ENCODE data around the gene CMIP.
"Not testable (repeated sequence)": the region's sequence is repeated elsewhere in the genome, so short reads cannot be mapped to it uniquely, and the experiment has no call there.

CMIP gene

DNA sequence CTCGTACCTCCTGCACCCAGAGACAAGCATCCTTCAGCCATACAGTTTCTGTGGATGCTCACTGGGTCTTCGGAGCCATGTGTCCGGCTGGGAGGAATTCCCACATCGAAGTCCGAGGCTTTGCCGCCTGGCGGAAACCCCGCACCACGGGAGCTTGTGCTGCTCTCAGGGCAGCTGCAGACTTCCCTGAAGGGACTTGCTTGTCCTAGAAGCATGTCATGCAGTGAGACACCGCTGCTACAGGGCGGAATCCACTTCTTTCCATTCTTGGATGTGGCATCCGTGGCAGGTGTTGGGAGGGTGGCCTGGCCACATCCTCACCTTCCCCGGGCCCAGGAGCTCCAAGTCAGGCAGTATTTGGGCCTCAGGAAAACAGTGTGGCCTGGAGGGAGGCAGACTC lies 122.5 kb downstream of the CMIP start:
- no peak for DNase-seq (ENCODE audit: low read depth in 2 of 2)

DNA sequence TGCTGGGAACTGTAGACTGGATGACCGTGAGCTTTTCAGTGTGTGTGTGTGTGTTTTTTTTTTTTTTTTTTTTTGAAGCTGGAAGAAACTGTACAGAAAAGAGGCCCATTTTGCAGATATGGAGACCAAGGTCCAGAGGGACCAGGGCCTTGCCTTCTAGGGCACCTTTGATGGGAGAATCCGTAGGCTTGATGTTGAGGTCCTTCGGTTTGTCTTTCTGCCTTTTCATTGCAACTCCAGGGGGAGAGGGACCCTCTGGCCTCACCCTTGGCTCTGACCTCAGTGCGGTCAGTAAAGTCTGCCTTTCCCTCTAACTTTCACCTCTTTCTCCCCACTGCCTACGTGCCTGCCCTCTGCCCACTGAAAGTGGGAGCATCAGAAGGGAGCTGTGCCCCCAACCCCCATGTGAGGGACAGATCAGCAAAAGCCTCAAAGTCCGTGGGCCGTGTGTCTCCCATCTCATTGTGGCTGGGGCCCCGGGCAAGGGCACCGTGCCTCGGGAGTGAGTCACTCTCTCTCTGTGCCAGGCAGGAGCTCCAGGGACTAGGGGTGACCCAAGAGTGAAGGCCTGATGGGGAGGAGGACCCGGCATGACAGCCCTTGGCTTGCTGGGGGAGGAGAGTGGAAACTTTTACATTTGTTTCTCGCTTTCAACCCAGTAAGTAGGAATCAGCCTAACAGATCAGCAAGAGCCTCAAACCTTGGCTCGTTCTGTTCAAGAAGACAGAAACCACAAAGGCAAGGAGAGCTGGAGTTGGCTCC lies 123.6 kb downstream of the CMIP start:
- no peak for DNase-seq (ENCODE audit: low read depth in 2 of 2)

DNA sequence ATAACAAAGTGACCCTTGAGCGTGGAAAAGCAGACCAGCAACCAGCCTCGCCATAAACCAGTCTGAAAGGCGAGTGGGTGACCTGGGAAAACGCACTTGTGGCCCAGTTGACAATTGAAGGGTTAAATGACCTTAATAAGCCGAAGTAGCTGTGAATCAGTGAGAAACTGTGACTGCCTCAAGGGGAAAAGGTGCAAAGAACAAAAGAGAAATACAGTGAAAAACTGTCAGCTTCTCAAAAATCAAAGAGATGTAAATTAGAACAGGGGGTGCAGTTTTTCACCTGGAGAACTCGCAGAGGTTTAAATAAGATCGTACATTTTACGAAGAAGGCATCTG lies 124.1 kb downstream of the CMIP start:
- no peak for DNase-seq (ENCODE audit: low read depth in 2 of 2)

DNA sequence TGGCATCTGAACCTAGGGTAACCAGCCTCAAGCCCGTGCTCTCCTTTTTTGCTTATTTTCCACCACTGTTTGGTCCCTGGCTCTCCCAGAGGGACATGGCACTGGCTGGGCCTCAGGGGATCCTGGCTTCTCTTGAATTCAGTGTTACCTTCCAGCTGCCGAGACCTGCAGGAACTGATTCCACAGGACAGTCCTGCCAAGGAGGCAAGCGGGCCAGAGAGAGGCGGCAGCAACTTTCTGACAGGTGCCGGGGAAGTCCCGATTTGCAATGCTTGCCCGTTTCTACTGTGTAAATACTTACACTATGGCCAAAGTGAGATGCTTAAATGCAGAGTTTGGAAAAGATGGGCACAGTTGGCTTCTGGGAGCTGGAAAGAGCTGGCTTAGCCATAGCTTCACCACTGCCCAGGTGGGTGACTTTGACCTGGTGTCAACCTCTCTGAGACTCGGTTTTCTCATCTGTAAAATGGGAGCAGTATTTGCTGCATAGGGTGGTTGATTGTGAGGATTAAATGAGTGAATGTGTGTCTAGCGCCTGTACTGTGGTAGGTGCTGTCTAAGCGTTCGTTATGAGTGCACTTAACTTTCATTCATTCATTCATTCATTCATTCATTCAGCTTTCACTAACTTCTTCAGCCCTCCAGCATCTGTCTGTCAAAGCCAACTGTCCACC lies 124.9 kb downstream of the CMIP start:
- no peak for DNase-seq (ENCODE audit: low read depth in 2 of 2)

DNA sequence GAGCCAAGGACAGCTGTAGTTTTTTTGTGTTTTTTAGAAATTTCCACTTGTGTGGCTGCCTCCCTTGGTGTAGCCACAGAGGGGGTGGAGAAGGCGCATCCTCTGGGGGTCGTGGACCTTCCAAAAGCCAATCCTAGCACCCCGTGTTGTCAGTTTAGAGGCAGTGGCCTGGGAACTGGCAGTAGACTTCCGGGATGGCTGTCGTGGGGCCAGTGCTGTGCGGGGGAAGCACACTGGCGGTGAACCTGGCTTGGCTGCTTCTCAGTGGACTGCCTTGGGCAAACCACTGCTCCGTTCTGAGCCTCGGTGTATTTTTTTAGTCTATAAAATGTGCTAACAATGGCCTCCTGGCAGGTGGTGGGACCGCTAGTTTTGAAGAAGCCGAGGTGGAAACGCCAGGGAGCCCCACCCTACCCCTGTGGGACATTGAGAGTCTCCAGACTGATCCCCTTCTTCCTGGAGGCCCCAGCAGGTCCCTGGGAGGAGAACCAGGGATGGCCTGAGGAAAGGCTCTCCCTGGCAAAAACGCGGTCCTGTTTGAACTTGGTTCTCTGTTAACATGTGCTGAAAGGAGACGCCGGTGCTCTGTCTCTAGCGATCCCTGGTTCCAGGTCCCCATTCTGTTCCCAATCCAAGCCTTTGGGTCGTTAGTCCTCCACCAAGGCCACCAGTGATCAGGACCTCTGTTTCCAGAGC lies 125.7 kb downstream of the CMIP start:
- DNase-seq (ENCODE audit: low read depth in 2 of 2): no peak

DNA sequence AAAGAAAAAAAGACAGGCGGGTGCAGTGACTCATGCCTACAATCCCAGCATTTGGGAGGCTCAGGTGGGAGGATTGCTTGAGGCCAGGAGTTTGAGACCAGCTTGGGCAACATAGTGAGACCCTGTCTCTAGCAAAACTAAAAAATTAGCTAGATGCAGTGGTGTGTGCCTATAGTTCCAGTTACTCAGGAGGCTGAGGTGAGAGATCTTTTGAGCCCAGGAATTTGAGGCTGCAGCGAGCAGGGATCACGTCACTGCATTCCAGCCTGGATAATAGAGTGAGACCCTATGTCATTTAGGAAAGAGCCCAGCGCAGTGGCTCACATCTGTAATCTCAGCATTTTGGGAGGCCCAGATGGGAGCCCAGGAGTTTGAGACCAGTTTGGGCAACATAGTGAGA lies 126.6 kb downstream of the CMIP start:
- DNase-seq (ENCODE audit: low read depth in 2 of 2): no peak

DNA sequence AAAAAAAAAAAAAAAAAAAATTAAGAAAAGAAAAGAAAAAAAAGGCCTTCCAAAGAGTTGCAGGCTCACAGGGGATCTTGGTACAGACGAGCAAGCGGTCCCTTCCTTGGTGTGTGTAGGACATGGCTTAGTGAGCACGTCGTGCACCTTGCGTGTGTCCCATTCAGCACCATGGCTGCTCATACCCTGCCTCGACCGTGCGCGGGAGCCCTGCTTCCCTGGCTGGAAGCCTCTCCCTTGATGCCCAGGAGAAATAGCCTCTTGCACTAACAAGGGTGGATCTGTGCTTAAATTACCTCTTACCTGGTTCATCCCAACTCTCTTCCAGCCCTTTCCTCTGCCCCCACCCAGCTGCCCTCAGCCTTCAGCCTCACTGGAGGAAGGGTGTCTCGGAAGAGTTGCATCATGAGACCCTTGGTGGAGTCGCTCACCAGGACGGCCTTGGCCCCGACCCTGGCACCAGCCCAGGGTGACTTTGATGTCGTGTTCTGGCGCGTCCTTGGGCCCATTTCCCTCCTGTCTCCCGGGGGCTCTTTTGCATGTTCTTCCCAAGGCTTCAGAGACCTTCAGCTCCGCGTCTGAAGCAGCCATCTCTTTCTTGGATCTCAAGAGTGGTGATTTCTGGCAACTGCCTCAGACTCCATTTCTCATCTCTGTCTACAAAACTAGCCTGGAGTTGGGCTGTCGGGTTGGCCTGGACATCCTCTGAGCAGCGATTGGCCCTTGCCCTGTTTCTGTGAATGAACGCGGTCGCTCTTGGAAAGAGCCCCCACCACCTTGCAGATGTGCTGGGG lies 127.2 kb downstream of the CMIP start:
- DNase-seq (ENCODE audit: low read depth in 2 of 2): no peak

DNA sequence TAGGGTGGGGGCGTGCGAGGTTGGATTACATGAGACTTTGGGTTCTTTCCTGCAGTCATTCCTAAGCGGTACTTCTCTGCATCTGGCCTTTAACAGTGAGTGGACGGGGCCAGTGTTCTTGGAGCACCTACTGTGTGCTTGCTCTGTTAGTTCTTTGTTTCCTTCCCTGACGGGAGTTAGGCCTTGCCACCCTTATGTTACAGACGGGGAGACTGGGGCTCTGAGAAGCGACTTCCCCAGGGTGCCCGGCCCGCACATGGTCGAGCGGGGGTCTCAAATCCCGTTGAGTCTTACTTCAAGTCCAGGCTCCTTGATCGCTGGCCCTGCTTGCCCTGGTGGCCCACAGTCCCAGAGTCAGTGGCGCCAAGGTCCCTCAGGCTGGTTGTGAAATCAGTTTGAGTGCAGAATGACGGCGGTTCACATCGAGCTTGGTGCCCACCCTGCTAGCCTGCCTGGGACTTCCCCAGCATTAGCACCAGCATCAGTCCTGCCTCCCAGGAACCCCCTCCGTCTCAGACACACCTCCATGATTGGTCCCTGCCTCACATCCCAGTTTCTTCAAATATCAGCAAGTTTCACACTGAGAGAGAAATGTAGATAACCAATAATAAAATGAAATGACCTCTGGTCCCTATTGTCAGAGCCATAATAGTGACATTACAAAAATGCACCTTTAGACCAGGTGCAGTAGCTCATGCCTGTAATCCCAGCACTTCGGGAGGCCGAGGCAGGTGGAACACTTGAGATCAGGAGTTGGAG lies 128.0 kb downstream of the CMIP start:
- no peak for DNase-seq (ENCODE audit: low read depth in 2 of 2)

DNA sequence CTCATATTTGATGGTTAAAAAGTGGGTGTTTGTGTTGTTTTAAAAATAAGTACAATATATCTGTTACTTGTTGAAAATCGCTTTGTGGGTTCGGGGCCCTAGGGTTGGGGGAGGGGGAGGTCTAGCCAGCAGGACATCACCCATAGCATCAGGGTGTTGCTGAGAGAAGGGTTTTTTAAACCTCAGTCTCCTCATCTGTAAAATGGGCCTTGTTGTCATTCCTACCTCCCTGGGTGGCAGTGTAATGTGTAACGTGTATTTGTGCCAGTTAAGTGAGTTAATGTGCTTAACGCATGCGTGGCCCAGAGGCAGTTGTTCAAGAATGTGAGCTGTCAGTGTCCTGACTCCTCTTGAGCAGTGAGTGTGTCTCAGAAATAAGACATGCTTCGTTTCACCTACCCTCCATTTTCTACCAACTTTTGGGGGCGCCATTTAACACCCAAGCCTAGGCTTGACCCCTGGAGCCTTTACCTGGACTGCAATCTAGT lies 129.0 kb downstream of the CMIP start:
- DNase-seq (ENCODE audit: low read depth in 2 of 2): no peak

DNA sequence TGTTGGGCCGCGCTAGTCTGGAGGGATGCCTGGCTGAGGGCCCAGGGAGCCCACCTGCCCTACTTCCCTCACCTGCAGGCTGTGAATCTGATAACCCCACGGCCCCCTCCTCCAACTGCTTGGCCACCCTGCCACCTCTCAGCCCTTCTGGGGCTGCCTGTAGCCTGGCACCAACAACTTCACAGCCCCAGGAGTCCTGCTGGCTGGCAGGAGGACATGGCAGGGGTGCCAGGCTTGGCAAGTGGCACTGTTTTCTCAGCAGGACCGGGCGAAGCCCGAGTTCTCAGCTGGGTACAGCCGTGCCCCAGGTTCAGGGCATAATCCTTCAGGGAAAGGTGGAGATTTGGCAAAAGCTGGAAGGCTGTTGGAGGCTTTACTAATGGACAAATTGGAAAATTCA lies 129.6 kb downstream of the CMIP start:
- DNase-seq (ENCODE audit: low read depth in 2 of 2): no peak

DNA sequence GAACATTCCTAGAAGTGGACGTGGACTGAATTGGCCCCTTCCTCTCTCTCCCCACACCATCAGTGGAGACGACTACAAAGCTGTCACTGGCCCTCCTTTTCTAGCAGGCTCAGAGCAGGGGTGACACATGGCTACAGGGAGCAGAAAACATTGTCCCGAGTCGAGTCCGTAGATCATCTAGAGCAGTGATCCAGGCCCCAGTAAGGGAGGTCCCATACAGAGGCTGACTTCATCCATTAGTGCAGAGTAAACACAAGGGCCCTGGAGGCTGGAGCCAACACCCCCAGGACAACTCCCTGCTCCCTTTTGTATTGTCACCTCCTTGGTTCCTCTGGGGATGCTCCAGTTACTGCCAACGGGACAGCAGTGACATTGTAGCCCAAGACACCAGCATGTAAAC lies 130.7 kb downstream of the CMIP start:
- DNase-seq (ENCODE audit: low read depth in 2 of 2): no peak

DNA sequence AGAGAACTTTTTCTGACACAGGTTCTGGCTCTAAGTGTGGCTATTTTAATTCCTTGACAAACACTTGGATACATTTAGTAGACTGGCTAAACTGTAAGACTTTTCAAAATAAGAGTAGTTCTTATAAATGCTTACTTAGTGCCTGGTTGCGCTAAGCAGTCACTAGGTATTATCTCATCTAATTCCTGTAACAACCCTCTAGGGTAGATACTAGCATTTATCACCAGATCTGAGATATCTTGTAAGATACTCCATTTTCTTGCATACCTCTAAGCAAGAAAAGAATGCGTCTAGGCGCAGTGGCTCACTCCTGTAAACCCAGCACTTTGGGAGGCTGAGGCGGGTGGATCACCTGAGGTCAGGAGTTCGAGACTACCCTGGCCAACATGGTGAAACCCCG lies 131.2 kb downstream of the CMIP start:
- no peak for DNase-seq (ENCODE audit: low read depth in 2 of 2)

DNA sequence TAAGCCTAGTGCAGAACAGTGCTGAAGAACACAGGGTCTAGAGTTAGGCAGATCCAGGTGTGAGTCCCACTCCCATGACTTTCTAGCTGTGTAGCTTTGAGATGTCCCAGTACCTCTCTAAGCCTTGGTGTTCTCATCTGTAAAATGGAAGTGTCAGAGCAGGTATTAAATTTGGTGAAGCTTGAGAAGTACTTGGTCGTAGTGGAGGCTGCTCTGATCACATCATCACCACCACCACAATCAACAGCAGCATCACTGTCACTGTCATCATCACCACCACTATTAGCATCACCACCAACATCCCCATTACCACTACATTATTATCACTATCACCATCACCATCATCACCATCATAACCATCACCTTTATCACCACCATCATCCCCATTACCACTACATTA lies 132.1 kb downstream of the CMIP start:
- DNase-seq (ENCODE audit: low read depth in 2 of 2): no peak

DNA sequence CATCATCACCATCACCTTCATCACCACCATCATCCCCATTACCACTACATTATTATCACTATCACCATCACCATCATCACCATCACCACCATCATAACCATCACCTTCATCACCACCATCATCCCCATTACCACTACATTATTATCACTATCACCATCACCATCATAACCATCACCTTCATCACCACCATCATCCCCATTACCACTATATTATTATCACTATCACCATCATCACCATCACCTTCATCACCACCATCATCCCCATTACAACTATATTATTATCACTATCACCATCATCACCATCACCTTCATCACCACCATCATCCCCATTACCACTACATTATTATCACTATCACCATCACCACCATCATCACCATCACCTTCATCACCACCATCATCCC lies 132.7 kb downstream of the CMIP start:
- not testable (repeated sequence) for DNase-seq (ENCODE audit: low read depth in 2 of 2)

DNA sequence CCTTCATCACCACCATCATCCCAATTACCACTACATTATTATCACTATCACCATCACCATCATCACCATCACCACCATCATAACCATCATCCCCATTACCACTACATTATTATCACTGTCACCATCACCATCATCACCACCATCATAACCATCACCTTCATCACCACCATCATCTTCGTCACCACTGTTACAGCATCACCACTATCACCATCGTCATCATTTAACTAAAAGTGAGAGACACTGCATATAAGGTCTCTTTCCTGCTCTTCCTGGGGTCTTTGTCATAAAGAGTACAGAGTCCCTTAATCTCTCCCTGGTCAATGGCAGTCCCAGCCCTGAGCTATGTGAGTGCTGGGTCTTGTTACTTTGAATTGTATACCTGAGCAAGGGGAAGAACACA lies 133.5 kb downstream of the CMIP start:
- no peak for DNase-seq (ENCODE audit: low read depth in 2 of 2)

DNA sequence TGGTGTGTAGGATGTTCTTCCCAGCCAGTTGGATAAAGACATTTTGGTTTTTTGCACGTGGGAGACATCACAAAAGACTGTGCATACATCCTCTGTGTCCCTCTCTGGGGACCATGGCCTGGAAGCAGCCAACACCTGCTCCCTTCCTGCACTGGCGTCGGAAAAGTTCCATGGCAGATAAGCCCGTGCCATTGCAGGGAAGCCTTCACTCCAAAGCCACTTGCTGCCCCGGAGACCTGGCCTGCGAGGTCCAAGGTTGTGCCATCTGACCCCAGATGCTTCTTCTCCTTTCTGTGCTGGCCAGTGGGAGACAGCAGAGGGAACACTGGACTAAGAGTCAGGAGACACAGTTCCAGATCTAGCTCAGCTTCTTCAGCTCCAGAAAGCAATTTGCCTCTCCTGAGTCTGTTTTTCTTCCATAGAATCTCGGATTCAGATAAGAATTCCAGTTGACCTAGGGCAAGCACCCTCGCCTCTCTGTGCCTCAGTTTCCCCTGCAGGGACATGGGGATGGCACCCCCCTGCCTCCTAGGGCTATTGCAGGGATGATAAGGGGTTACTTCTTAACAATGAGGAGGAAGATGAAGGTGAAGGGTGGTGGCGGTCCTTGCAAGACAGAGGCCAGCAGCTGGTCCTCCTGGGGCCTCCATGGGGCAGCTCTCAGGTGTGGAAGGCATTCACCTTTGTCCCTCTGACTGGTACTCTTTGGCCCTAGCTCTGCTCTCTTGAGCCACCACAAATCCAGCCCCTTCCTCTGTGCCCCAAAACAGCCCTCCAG lies 134.2 kb downstream of the CMIP start:
- no peak for DNase-seq (ENCODE audit: low read depth in 2 of 2)

DNA sequence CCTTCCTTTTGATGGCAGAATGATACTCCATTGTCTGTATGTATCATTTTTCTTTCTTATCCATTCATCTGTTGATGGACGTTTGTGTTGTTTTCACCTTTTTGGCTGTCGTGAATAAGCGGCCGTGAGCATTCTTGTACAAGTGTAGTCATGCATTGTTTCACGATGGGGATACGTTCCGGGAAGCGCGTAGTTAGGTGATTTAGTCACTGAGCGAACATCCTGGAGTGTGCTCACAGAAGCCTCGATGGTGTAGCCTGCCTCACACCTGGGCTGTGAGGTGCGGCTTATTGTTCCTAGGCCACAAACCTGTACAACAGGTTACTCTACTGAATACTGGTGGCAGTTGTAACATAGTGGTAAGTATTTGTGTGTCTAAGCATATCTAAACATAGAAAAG lies 136.5 kb downstream of the CMIP start:
- no peak for DNase-seq (ENCODE audit: low read depth in 2 of 2)

DNA sequence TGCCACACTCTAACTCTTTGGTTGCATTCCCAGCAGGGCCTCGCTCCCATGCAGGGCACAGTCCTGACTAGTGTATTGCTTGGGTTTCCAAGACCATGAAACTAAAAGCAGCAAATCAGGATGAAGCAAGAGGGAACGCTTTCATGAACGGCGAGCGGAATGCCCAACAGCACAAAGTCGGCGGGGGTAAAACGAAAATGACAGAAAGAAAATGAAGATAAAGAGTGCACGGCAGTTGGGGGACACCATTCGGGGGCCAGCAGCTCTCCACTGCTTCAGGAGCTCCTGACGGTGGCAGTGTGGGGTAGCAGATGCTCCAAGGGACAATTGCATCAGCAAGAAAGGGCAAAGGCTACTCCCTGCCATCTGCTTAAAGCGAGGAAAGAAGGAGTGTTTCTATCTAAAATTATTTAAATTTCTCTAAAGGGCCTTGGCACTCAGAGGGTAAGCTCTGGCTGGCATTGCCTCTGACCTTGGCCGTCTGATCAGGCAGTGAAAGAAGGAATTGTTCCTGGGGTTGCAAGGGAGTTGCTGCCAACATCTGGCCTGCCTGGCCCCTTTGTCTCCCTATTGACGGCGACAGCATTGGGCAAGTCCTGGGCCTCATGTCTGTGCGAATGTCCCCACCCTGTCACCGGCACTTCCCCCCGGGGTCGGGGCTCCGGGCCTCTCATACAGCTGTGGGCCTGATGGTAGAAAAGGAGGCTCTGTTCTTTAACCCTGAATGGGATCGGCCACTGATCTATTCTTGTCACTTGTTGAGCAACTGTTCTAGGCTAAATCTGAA lies 138.2 kb downstream of the CMIP start:
- DNase-seq (ENCODE audit: low read depth in 2 of 2): no peak

DNA sequence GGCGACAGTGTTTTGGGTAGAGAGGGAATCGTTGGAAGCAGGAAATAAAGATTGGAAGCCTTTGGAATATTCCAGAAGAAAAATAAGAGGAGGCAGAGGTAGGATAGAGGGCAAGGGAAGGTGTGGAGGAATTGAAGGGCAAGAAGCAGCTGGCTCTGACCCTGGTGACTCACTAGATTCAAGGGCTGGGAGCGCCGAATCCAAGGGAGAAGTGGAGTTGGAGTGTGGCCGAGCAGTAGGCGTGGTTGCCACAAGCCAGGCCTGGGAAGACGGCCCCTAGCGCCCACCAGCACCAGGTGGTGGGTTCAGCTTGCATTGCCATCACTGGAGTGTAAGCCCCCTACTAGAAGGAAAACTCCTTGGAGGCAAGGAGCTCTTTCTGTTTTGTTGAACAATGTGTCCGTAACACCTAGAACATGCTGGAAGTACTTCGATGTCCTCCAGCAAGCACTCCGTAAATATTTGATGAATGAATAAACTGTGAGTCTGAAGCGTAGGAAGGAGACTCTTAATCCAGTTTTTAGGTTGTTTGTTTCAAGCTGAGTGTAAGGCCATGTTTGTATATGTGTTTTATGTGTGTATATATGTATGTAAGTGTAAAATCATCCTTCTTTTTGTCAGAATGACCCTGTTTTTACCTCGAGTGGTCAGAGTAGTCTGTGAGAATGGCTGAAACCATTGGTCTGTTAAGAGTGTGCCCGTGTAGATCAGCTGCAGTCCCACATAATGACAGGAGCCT lies 139.5 kb downstream of the CMIP start:
- DNase-seq (ENCODE audit: low read depth in 2 of 2): no peak
